Measurements from ENCODE around the gene ORAI2.

The ORAI2 gene

DNA sequence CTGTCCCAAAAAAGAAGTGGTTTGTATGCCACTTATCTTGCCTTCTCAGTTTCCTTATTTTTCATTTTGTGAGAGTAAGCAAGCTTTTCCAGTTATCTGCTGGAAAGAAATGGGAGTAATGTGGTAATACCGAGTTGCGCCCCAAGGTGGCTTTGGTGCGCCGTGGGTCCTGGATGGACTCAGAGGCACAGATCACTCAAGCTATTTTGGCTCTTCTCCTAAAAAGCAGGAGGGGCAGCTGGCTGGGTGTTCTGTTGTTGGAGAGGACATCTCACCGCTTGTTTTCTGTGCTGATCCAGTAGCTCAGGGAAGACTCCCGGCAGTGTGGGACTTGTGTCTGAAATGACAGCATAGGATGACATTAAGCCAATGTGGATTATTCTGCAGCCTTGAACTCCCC is 20.8 kb upstream of the ORAI2 start:
- Histone ChIP-seq H3K27ac (ENCODE audit: insufficient read depth, low read depth, low read length, poor library complexity, severe bottlenecking) (no peak overlapping the region), H3K4me1 (ENCODE audit: control insufficient read depth, insufficient read depth, low read length) (no peaks in the 10 kb centered on the region), H3K27me3 (ENCODE audit: control insufficient read depth, insufficient read depth, low read length, poor library complexity, severe bottlenecking) (no peaks in the 10 kb centered on the region), H3K36me3 (ENCODE audit: control insufficient read depth, insufficient read depth, low read length) (peaks cover 51% of the 10 kb centered on the region), H3K9me3 (ENCODE audit: control insufficient read depth, low read length) (peaks cover 3% of the 10 kb centered on the region), H3K4me3 (ENCODE audit: insufficient read depth, low read depth, low read length) (no peak overlapping the region)
- 86 to 91% methylated on average over 6 of the region's 6 CpGs for WGBS, 2 experiments

DNA sequence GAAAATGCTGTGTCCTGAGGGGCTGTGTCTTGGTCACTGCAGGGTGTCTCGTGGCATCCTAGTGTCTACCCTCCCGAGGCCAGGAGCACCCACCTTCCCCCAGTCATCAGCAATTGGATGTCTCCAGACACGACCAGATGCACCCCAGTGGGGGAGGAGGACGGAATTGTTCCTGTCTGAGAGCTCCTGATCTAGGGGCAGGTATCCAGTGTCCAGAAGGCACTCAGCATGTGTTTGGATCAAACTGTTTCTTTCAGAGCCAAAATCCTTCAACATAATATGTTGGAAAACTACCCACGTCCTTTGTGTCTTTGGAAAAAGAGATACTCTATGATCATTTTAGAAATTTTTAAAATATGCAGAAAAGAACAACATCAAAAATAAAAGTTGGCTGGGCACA is 20.3 kb upstream of the ORAI2 start:
- H3K9me3 ChIP-seq (ENCODE audit: control insufficient read depth, low read length): peaks cover 3% of the 10 kb centered on the region
- WGBS, 2 experiments: 96 to 98% methylated on average over 4 to 5 of the region's 5 CpGs
- H3K27me3 ChIP-seq (ENCODE audit: control insufficient read depth, insufficient read depth, low read length, poor library complexity, severe bottlenecking): no peaks in the 10 kb centered on the region
- H3K4me3 ChIP-seq (ENCODE audit: insufficient read depth, low read depth, low read length): no peak overlapping the region
- H3K4me1 ChIP-seq (ENCODE audit: control insufficient read depth, insufficient read depth, low read length): no peaks in the 10 kb centered on the region
- H3K27ac ChIP-seq (ENCODE audit: insufficient read depth, low read depth, low read length, poor library complexity, severe bottlenecking): no peak overlapping the region
- H3K36me3 ChIP-seq (ENCODE audit: control insufficient read depth, insufficient read depth, low read length): peaks cover 46% of the 10 kb centered on the region

DNA sequence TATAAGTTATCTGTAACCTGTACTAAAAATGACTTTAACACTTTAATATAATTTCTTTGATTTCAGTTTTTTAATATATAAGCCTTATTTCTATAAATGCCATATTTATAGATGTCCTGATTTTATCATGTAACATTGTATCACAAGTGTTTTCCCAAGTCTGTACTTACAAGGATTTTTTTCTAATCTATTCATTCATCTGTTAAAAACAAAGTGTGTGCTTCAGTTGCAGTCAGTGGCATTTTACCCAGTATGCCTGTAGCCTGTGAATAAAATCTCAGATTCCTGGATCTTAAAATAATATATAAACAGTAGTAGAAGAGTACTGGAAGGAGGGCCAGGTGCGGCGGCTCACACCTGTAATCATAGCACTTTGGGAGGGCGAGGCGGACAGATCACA is 19.8 kb upstream of the ORAI2 start:
- no peak overlapping the region for H3K27ac ChIP-seq (ENCODE audit: insufficient read depth, low read depth, low read length, poor library complexity, severe bottlenecking)
- H3K4me3 ChIP-seq (ENCODE audit: insufficient read depth, low read depth, low read length): no peak overlapping the region
- H3K27me3 ChIP-seq (ENCODE audit: control insufficient read depth, insufficient read depth, low read length, poor library complexity, severe bottlenecking): no peaks in the 10 kb centered on the region
- no peaks in the 10 kb centered on the region for H3K4me1 ChIP-seq (ENCODE audit: control insufficient read depth, insufficient read depth, low read length)
- peaks cover 3% of the 10 kb centered on the region for H3K9me3 ChIP-seq (ENCODE audit: control insufficient read depth, low read length)
- H3K36me3 ChIP-seq (ENCODE audit: control insufficient read depth, insufficient read depth, low read length): peaks cover 45% of the 10 kb centered on the region
- 93 to 97% methylated on average over 4 of the region's 4 CpGs for WGBS, 2 experiments

DNA sequence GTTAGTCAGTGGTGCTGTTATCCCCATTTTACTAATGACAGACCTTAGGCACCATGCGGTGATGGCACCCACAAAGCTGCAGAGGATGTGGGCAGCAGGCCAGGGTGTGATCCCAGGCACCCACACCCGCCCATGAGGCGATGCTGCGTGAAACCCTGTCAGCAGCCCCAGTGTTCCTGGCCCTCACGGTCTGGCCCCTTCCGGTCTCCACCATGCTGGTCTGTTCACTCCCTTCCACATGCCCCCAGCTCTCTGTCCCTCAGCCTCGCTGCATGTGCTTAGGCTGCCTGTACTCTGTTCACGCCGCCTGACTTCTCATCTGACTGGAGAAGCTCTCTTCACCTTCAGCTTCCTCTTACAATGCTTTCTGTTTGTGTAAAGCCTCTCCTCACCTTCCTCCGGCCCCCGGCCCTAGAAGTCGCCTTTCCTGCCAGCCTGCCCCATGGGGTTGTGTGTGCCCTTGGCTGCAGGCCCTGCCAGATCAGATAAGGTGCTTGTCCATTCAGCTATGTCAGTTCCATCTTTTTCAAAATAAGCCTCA is 17.6 kb upstream of the ORAI2 start:
- H3K4me3 ChIP-seq (ENCODE audit: insufficient read depth, low read depth, low read length): no peak overlapping the region

DNA sequence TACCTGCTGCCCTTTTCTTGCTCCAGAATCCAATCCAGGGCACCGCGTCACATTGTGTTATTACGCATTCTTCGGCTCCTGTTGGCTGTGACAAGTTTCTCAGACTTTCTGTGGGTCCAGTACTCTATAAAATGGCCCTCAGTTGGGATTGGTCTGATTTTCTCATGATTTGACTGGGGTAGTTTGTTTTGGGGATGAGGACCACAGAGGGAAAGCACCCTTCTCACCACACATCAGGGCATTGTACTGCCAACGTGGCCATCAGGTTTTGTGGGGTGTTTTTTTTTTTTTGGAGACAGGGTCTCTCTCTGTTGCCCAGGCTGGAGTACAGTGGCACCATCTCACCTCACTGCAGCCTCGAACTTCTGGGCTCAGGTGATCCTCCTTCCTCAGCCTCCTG is 17.0 kb upstream of the ORAI2 start:
- peaks cover 23% of the 10 kb centered on the region for H3K36me3 ChIP-seq (ENCODE audit: control insufficient read depth, insufficient read depth, low read length)
- 94 to 95% methylated on average over 6 of the region's 6 CpGs for WGBS, 2 experiments

More for the DNA sequence above, 17.6 kb upstream of the ORAI2 start:
- no peaks in the 10 kb centered on the region for H3K4me1 ChIP-seq (ENCODE audit: control insufficient read depth, insufficient read depth, low read length)
- no peaks in the 10 kb centered on the region for H3K27me3 ChIP-seq (ENCODE audit: control insufficient read depth, insufficient read depth, low read length, poor library complexity, severe bottlenecking)
- WGBS, 2 experiments: 96% methylated on average over 12 of the region's 12 CpGs
- no peak overlapping the region for H3K27ac ChIP-seq (ENCODE audit: insufficient read depth, low read depth, low read length, poor library complexity, severe bottlenecking)
- H3K9me3 ChIP-seq (ENCODE audit: control insufficient read depth, low read length): no peaks in the 10 kb centered on the region
- peaks cover 29% of the 10 kb centered on the region for H3K36me3 ChIP-seq (ENCODE audit: control insufficient read depth, insufficient read depth, low read length)

DNA sequence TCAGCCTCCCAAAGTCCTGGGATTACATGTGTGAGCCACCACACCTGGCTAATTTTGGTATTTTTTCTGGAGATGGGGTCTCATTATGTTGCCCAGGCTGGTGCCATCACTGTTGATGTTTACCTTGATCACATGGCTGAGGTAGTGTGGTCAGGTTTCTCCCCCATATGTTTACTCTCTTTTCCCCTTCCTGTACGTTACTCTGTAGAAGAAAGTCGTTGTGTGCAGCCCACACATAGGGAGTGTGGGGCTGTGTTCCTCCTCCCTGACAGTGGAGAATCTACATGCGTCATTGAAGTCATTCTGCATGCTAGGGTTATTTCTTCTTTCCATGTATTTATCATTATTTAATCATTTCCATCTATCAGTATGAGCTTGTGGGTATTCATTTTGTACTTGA is 16.3 kb upstream of the ORAI2 start:
- H3K27me3 ChIP-seq (ENCODE audit: control insufficient read depth, insufficient read depth, low read length, poor library complexity, severe bottlenecking): no peaks in the 10 kb centered on the region
- H3K4me3 ChIP-seq (ENCODE audit: insufficient read depth, low read depth, low read length): no peak overlapping the region
- no peaks in the 10 kb centered on the region for H3K4me1 ChIP-seq (ENCODE audit: control insufficient read depth, insufficient read depth, low read length)
- H3K27ac ChIP-seq (ENCODE audit: insufficient read depth, low read depth, low read length, poor library complexity, severe bottlenecking): no peak overlapping the region
- WGBS, 2 experiments: 94 to 97% methylated on average over 3 of the region's 3 CpGs
- H3K9me3 ChIP-seq (ENCODE audit: control insufficient read depth, low read length): no peaks in the 10 kb centered on the region
- peaks cover 20% of the 10 kb centered on the region for H3K36me3 ChIP-seq (ENCODE audit: control insufficient read depth, insufficient read depth, low read length)

More for the DNA sequence above, 17.0 kb upstream of the ORAI2 start:
- Histone ChIP-seq H3K9me3 (ENCODE audit: control insufficient read depth, low read length) (no peaks in the 10 kb centered on the region), H3K27me3 (ENCODE audit: control insufficient read depth, insufficient read depth, low read length, poor library complexity, severe bottlenecking) (no peaks in the 10 kb centered on the region), H3K4me1 (ENCODE audit: control insufficient read depth, insufficient read depth, low read length) (no peaks in the 10 kb centered on the region), H3K4me3 (ENCODE audit: insufficient read depth, low read depth, low read length) (no peak overlapping the region), H3K27ac (ENCODE audit: insufficient read depth, low read depth, low read length, poor library complexity, severe bottlenecking) (no peak overlapping the region)

DNA sequence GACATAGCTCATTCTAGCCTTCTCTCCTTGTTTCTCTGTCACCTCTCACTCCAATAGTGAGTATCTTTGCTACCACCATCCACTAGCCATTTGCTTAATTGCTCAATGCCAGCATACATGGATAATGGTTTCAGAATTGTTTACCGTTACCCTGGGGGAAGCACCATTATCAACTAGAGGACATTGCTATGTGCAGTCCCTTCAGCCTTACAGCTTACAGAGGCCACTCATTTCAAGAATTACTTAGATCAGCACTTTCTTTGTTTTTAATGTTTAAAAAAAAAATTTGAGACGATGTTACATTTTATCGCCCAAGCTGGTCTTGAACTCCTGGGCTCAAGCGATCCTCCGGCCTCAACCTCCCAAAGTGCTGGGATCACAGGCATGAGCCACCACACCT is 14.8 kb upstream of the ORAI2 start:
- H3K36me3 ChIP-seq (ENCODE audit: control insufficient read depth, insufficient read depth, low read length): peaks cover 8% of the 10 kb centered on the region
- H3K27ac ChIP-seq (ENCODE audit: insufficient read depth, low read depth, low read length, poor library complexity, severe bottlenecking): no peak overlapping the region
- 94 to 98% methylated on average over 5 of the region's 5 CpGs for WGBS, 2 experiments
- H3K9me3 ChIP-seq (ENCODE audit: control insufficient read depth, low read length): no peaks in the 10 kb centered on the region
- H3K27me3 ChIP-seq (ENCODE audit: control insufficient read depth, insufficient read depth, low read length, poor library complexity, severe bottlenecking): no peaks in the 10 kb centered on the region
- H3K4me3 ChIP-seq (ENCODE audit: insufficient read depth, low read depth, low read length): no peak overlapping the region
- peaks cover 3% of the 10 kb centered on the region for H3K4me1 ChIP-seq (ENCODE audit: control insufficient read depth, insufficient read depth, low read length)

DNA sequence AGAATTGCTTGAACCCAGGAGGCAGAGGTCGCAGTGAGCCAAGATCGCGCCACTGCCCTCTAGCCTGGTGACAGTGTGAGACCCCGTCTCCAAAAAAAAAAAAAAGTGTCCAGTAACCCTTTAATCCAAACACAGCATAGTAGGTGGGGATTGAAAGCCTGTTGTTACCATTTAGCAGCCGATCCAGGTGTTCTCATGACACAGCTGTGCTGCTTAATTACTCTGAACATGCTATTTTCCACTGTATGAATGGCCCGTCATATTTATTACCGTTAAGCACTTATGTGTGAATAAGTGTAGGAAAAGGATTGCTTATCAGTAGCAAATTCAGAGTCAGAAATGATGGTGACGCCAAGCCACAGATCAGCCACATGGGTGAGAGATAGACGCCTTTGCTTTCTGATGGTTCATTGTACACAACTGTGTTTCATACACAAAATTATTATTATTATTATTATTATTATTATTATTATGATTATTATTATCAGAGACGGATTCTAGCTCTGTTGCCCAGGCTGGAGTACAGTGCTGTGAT is 11.6 kb upstream of the ORAI2 start:
- Histone ChIP-seq H3K4me3 (ENCODE audit: insufficient read depth, low read depth, low read length) (no peak overlapping the region), H3K36me3 (ENCODE audit: control insufficient read depth, insufficient read depth, low read length) (peaks cover 21% of the 10 kb centered on the region), H3K4me1 (ENCODE audit: control insufficient read depth, insufficient read depth, low read length) (peaks cover 10% of the 10 kb centered on the region), H3K27ac (ENCODE audit: insufficient read depth, low read depth, low read length, poor library complexity, severe bottlenecking) (no peak overlapping the region), H3K27me3 (ENCODE audit: control insufficient read depth, insufficient read depth, low read length, poor library complexity, severe bottlenecking) (no peaks in the 10 kb centered on the region), H3K9me3 (ENCODE audit: control insufficient read depth, low read length) (no peaks in the 10 kb centered on the region)
- WGBS, 2 experiments: 93 to 94% methylated on average over 9 to 10 of the region's 10 CpGs

DNA sequence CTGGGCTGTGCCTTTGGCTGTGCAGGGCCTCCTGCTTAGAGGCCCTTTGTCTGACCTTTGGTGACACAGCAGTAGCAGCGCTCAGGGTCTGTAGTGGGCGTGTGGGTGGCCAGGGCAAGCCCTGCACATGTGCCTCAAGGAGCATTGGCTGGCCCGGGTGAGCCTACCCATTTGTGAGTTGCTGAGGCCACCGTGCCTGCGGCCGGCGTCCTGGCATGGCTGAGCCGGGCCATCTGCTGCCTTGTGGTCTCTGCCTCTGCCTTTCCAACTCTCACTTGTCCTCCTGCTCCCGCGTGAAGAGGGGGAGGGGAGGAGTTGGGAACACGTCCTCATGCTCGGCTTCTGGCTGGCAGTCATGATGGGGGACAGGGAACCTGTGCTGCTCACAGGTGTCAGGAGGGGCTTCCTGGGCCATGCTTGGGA is 9.2 kb upstream of the ORAI2 start:
- peaks cover 10% of the 10 kb centered on the region for H3K4me1 ChIP-seq (ENCODE audit: control insufficient read depth, insufficient read depth, low read length)
- H3K36me3 ChIP-seq (ENCODE audit: control insufficient read depth, insufficient read depth, low read length): peaks cover 17% of the 10 kb centered on the region
- 71 to 75% methylated on average over 12 of the region's 12 CpGs for WGBS, 2 experiments
- no peaks in the 10 kb centered on the region for H3K9me3 ChIP-seq (ENCODE audit: control insufficient read depth, low read length)
- no peak overlapping the region for H3K4me3 ChIP-seq (ENCODE audit: insufficient read depth, low read depth, low read length)
- H3K27me3 ChIP-seq (ENCODE audit: control insufficient read depth, insufficient read depth, low read length, poor library complexity, severe bottlenecking): no peaks in the 10 kb centered on the region
- no peak overlapping the region for H3K27ac ChIP-seq (ENCODE audit: insufficient read depth, low read depth, low read length, poor library complexity, severe bottlenecking)

DNA sequence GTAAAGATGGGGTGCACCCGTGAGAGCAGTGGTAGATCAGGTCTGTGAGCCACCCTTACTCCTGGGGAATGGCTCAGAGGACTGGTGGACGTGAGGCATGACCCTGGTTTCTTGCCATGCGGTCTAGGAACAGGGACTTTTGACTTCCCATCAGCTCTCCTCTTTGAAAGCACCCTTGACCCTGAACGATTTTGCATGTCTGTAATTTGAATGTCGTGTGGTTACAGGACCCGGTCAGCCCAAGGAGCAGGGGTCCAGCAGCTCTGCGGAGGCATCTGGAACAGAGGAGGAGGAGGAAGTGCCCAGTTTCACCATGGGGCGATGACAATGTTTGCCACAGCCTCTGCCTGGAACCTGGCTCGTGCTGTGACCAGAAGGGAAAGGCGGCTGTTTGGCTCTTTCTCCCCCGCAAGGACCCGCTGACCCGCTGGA is 8.6 kb upstream of the ORAI2 start:
- no peaks in the 10 kb centered on the region for H3K27me3 ChIP-seq (ENCODE audit: control insufficient read depth, insufficient read depth, low read length, poor library complexity, severe bottlenecking)
- H3K4me3 ChIP-seq (ENCODE audit: insufficient read depth, low read depth, low read length): no peak overlapping the region
- peaks cover 17% of the 10 kb centered on the region for H3K36me3 ChIP-seq (ENCODE audit: control insufficient read depth, insufficient read depth, low read length)
- no peaks in the 10 kb centered on the region for H3K9me3 ChIP-seq (ENCODE audit: control insufficient read depth, low read length)
- 89 to 92% methylated on average over 13 of the region's 13 CpGs for WGBS, 2 experiments
- H3K4me1 ChIP-seq (ENCODE audit: control insufficient read depth, insufficient read depth, low read length): peaks cover 10% of the 10 kb centered on the region
- no peak overlapping the region for H3K27ac ChIP-seq (ENCODE audit: insufficient read depth, low read depth, low read length, poor library complexity, severe bottlenecking)

All from ectodermal cell (in vitro differentiated cells).